Gastroesophageal sphincter (tissue), 4 donors: ENCODE measurements around the gene LRIG3. TPM values are rescaled to one million over a fixed set of nuclear protein-coding genes. Genes with fewer than 3 reads are reported as not detected.
A peak's percentile ranks its signal among the peaks of the same experiment; 100 is the strongest.

Source experiments
- ATAC-seq: fragments of 150-250 bp; one replicate; pipeline ENCODE4 v1.9.1; 2016; ENCODE audit warnings: mild to moderate bottlenecking, moderate library complexity
- H3K27ac ChIP-seq, 4 donors: fragments of 200-600 bp; sonication (generic) in 3 of 4; 1 replicate in 3 of 4; 2 replicates in 1 of 4; pipeline ENCODE4 v1.5.1; 2016 to 2019
- H3K27me3 ChIP-seq: fragments of 200-600 bp; sonication (generic); one replicate; pipeline ENCODE4 v1.5.1; 2019
- H3K36me3 ChIP-seq, 2 donors: fragments of 200-600 bp; sonication (generic); one replicate each; pipeline ENCODE4 v1.5.1; 2019; ENCODE audit warnings: control low read depth in 1 of 2
- H3K4me1 ChIP-seq, 3 donors: fragments of 200-600 bp; sonication (generic); 1 replicate in 2 of 3; 2 replicates in 1 of 3; pipeline ENCODE4 v1.5.1; 2016 to 2019; ENCODE audit warnings: control low read depth in 2 of 3
- H3K4me3 ChIP-seq, 2 donors: fragments of 200-600 bp; sonication (generic); one replicate each; pipeline ENCODE4 v1.5.1; 2019; ENCODE audit warnings: mild to moderate bottlenecking in 1 of 2, moderate library complexity in 1 of 2
- H3K9me3 ChIP-seq, 3 donors: fragments of 200-600 bp; sonication (generic); one replicate each; pipeline ENCODE4 v1.5.1; 2017 to 2019; ENCODE audit warnings: control low read depth in 2 of 3
- CTCF ChIP-seq, 4 experiments: fragments of 200-600 bp in 2 of 4; fragments of 450-650 bp in 2 of 4; sonication (generic) in 1 of 4; IDR thresholded peaks; one replicate each; pipeline ENCODE4 v1.5.1; 2017 to 2019; ENCODE audit warnings: antibody characterized with exemption in 4 of 4, mild to moderate bottlenecking in 2 of 4, moderate library complexity in 2 of 4
- EP300 ChIP-seq: sonication (generic); formaldehyde crosslinking; IDR thresholded peaks from one replicate; pipeline ENCODE4 v1.6.1; 2017; ENCODE audit warnings: antibody characterized with exemption, mild to moderate bottlenecking
- POLR2A ChIP-seq, 2 donors: fragments of 450-650 bp; IDR thresholded peaks; one replicate each; pipeline ENCODE4 v1.6.1; 2017; ENCODE audit warnings: antibody characterized with exemption in 2 of 2, mild to moderate bottlenecking in 2 of 2, moderate library complexity in 1 of 2
- POLR2AphosphoS5 ChIP-seq: sonication (generic); formaldehyde crosslinking; IDR thresholded peaks from one replicate; pipeline ENCODE4 v1.6.1; 2017; ENCODE audit warnings: antibody characterized with exemption
- WGBS, 2 donors: methylation state at CpG; one replicate each; pipeline ENCODE4 v1.1.5; 2018; ENCODE audit warnings: low coverage in 1 of 2; 5-methylcytosine and 5-hydroxymethylcytosine counted together
- total RNA-seq, 4 donors: library from RNA; depleted of rRNA; stranded (reverse); fragments of >200 nt; gene quantifications; one replicate each; pipeline ENCODE4 v1.1.0, GENCODE V29; 2016

LRIG3 gene
- total RNA-seq, 4 donors from 2014 or later, result 52.7 to 170 (median 93.3) TPM

- H3K9me3 ChIP-seq, result no peaks in the 10 kb centered on the region
- WGBS, 2 donors, result 3 to 9% methylated on average over 2 of the region's 2 CpGs
- H3K27ac ChIP-seq, result peak overlapping the region; percentile 93 to 99 (median 97)
These were observed 4.1 kb downstream of the LRIG3 start for GRCh38 chr12:58916161-58916621.

GRCh38 chr12:58915634-58916033, 4.7 kb downstream of the LRIG3 start:
- peaks cover 5 to 67% (median 12%) of the 10 kb centered on the region in 3 donors for H3K4me1 ChIP-seq
- TF ChIP-seq POLR2A (IDR thresholded peaks at IDR 0.05), result no peak
- peak; percentile 78 for TF ChIP-seq POLR2AphosphoS5
- no peak for TF ChIP-seq EP300
- TF ChIP-seq CTCF (IDR thresholded peaks at IDR 0.05), result no peak
- peak overlapping the region in 1 of 2 donors; percentile 83 for H3K4me3 ChIP-seq
- ATAC-seq, result no peak
- peaks cover 0 to 33% of the 10 kb centered on the region in 2 donors for H3K36me3 ChIP-seq
- H3K27me3 ChIP-seq, result no peaks in the 10 kb centered on the region
- peak overlapping the region; percentile 93 to 99 (median 97) for H3K27ac ChIP-seq
- WGBS, 2 donors, result 6 to 25% methylated on average over 1 to 2 of the region's 4 CpGs
- no peaks in the 10 kb centered on the region for H3K9me3 ChIP-seq

More at GRCh38 chr12:58916161-58916621, 4.1 kb downstream of the LRIG3 start:
- Histone ChIP-seq H3K4me1 (peaks cover 9 to 67% (median 12%) of the 10 kb centered on the region in 3 donors), H3K4me3 (peak overlapping the region; percentile 81 to 83), H3K36me3 (peaks cover 0 to 27% of the 10 kb centered on the region in 2 donors), H3K27me3 (no peaks in the 10 kb centered on the region)
- no peak for ATAC-seq
- TF ChIP-seq CTCF (IDR thresholded peaks at IDR 0.05) (no peak), EP300 (no peak), POLR2AphosphoS5 (no peak), POLR2A (IDR thresholded peaks at IDR 0.05) (no peak)

GRCh38 chr12:58915037-58915436, 5.3 kb downstream of the LRIG3 start:
- H3K27ac ChIP-seq, result peak overlapping the region in 2 of 4 donors; percentile 99
- peaks cover 0 to 39% of the 10 kb centered on the region in 2 donors for H3K36me3 ChIP-seq
- no peak for TF ChIP-seq POLR2AphosphoS5
- TF ChIP-seq POLR2A (IDR thresholded peaks at IDR 0.05), result no peak
- TF ChIP-seq EP300, result no peak
- TF ChIP-seq CTCF (IDR thresholded peaks at IDR 0.05), result no peak
- no peak for ATAC-seq
- 22 to 39% methylated on average over 2 of the region's 2 CpGs for WGBS, 2 donors
- peaks cover 5 to 72% (median 12%) of the 10 kb centered on the region in 3 donors for H3K4me1 ChIP-seq
- H3K27me3 ChIP-seq, result no peaks in the 10 kb centered on the region
- peak overlapping the region in 1 of 2 donors; percentile 83 for H3K4me3 ChIP-seq
- H3K9me3 ChIP-seq, result no peaks in the 10 kb centered on the region

- Histone ChIP-seq H3K4me3 (no peak overlapping the region), H3K4me1 (peaks cover 5 to 78% (median 12%) of the 10 kb centered on the region in 3 donors), H3K36me3 (peaks cover 0 to 45% of the 10 kb centered on the region in 2 donors), H3K27ac (peak overlapping the region in 2 of 4 donors; percentile 18 to 99), H3K9me3 (no peaks in the 10 kb centered on the region), H3K27me3 (no peaks in the 10 kb centered on the region)
- no peak for TF ChIP-seq EP300
- no peak for TF ChIP-seq CTCF (IDR thresholded peaks at IDR 0.05)
- TF ChIP-seq POLR2A (IDR thresholded peaks at IDR 0.05), result no peak
- TF ChIP-seq POLR2AphosphoS5, result no peak
- 44 to 47% methylated on average over 2 of the region's 2 CpGs for WGBS, 2 donors
- no peak for ATAC-seq
These were observed 5.8 kb downstream of the LRIG3 start for GRCh38 chr12:58914457-58914856.

GRCh38 chr12:58907391-58907790, 12.9 kb downstream of the LRIG3 start:
- Histone ChIP-seq H3K4me3 (no peak overlapping the region), H3K27me3 (no peaks in the 10 kb centered on the region), H3K27ac (no peak overlapping the region), H3K4me1 (peaks cover 3 to 74% (median 7%) of the 10 kb centered on the region in 3 donors), H3K9me3 (no peaks in the 10 kb centered on the region), H3K36me3 (peaks cover 0 to 82% of the 10 kb centered on the region in 2 donors)
- 36 to 43% methylated on average over 3 to 4 of the region's 4 CpGs for WGBS, 2 donors
- no peak for ATAC-seq
- TF ChIP-seq POLR2A (IDR thresholded peaks at IDR 0.05), result no peak
- no peak for TF ChIP-seq CTCF (IDR thresholded peaks at IDR 0.05)
- TF ChIP-seq EP300, result no peak
- no peak for TF ChIP-seq POLR2AphosphoS5
